Activated naive CD8-positive, alpha-beta T cell treated with anti-CD3 and anti-CD28 coated beads for 36 hours (primary cell): ENCODE measurements around the gene WHAMM. TPM values are rescaled to one million over a fixed set of nuclear protein-coding genes. Genes with fewer than 3 reads are reported as not detected.

Experiments used
- DNase-seq: peaks from one replicate; pipeline ENCODE4 v3.0.0; 2021
- H3K27ac Mint-ChIP-seq: one replicate; pipeline ENCODE4 v1.8.0; 2022; ENCODE audit warnings: mild to moderate bottlenecking, moderate library complexity, mixed read lengths
- H3K27me3 Mint-ChIP-seq: one replicate; pipeline ENCODE4 v1.8.0; 2022; ENCODE audit warnings: mild to moderate bottlenecking, mixed read lengths
- H3K36me3 Mint-ChIP-seq: one replicate; pipeline ENCODE4 v1.8.0; 2021; ENCODE audit warnings: mild to moderate bottlenecking, mixed read lengths
- H3K4me1 Mint-ChIP-seq: one replicate; pipeline ENCODE4 v1.8.0; 2021; ENCODE audit warnings: mixed read lengths
- H3K4me3 Mint-ChIP-seq: one replicate; pipeline ENCODE4 v1.8.0; 2022; ENCODE audit warnings: mild to moderate bottlenecking, moderate library complexity, mixed read lengths
- H3K9me3 Mint-ChIP-seq: one replicate; pipeline ENCODE4 v1.8.0; 2022; ENCODE audit warnings: mixed read lengths
- total RNA-seq, 2 experiments: library from RNA; stranded (reverse); gene quantifications; one replicate each; pipeline ENCODE4 v1.2.3, GENCODE V29; 2021

The WHAMM gene
- total RNA-seq, 2 experiments from 2014 or later = 6.5 to 7.6 TPM

DNA sequence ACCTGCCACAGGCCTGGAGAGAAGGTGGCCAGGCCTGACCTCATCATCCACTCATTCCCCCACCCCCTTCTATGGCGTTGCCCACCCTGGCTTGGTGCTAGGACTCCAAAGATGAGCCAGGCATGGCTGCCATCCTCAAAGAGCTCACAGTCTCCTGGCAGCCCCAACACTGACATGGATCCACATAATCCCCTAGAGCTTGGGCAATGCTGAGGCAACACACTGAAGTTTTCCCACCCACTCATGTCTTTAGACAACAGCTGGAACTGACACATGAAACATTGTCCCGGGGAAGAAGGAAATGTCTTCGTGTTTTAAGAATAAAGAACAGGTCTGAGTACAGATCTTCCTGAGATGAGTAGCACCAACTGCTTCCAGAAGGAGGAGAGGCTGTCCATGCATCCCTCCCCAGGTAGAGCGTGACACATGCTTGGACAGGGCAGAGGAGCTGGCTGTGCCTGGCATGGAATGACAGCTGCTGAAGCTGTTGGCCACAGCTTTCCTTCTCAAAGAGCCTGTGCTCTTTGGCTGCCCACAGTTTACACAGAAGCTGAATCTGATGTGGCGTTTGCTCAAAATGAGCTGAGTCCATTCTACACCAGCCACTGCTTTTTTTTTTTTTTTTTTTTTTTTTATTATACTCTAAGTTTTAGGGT, 73.0 kb downstream of the WHAMM start:
- no peak for DNase-seq
- no peak overlapping the region for H3K27ac Mint-ChIP-seq
- no peaks in the 10 kb centered on the region for H3K4me1 Mint-ChIP-seq
- H3K27me3 Mint-ChIP-seq = no peaks in the 10 kb centered on the region
- H3K9me3 Mint-ChIP-seq = no peaks in the 10 kb centered on the region
- no peak overlapping the region for H3K4me3 Mint-ChIP-seq
- no peaks in the 10 kb centered on the region for H3K36me3 Mint-ChIP-seq

Other genes starting within 250 kb of the WHAMM start
- gene CPEB1, start 162.3 kb upstream of the WHAMM start, total RNA-seq = 1 to 10 TPM; 1.0 to 1.1 TPM
- under 1 TPM; 0.10 to 0.30 TPM for gene AP3B2, start 99.8 kb upstream of the WHAMM start, total RNA-seq
- not detected for gene FSD2, start 3.6 kb upstream of the WHAMM start, total RNA-seq
- gene HOMER2, start 143.1 kb downstream of the WHAMM start, total RNA-seq = 1 to 10 TPM; 3.1 to 3.3 TPM
- gene RAMAC, start 176.6 kb downstream of the WHAMM start, total RNA-seq = 10 to 100 TPM; 24.9 to 28.4 TPM
- gene C15orf40, start 202.0 kb downstream of the WHAMM start, total RNA-seq = 10 to 100 TPM; 27.1 to 30.2 TPM